Right forelimb (tissue), 1 donor: ENCODE results near the gene CHST15.

ENCODE experiments used
- DNase-seq: peaks from one replicate; pipeline ENCODE4 v3.0.0-alpha.2; 2018

CHST15 gene

GRCh38 chr10:124063750-124064603 is 29.4 kb downstream of the CHST15 start:
- DNase-seq, result no peak

- DNase-seq, result no peak
Observed at GRCh38 chr10:124062390-124062789, 31.0 kb downstream of the CHST15 start.

DNA sequence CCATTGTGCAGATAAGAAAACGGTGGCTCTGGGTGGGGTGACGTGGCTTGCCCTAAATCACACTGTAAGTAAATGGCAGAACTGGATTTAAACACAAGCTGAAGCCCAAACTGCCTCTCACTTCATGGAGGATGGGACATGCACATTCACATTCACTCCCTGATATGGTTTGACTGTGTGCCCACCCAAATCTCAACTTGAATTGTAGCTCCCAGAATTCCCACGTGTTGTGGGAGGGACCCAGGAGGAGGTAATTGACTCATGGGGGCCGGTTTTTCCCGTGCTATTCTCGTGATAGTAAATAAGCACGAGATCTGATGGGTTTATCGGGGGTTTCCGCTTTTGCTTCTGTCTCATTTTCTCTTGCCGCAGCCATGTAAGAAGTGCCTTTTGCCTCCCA is 32.4 kb downstream of the CHST15 start:
- no peak for DNase-seq

DNA sequence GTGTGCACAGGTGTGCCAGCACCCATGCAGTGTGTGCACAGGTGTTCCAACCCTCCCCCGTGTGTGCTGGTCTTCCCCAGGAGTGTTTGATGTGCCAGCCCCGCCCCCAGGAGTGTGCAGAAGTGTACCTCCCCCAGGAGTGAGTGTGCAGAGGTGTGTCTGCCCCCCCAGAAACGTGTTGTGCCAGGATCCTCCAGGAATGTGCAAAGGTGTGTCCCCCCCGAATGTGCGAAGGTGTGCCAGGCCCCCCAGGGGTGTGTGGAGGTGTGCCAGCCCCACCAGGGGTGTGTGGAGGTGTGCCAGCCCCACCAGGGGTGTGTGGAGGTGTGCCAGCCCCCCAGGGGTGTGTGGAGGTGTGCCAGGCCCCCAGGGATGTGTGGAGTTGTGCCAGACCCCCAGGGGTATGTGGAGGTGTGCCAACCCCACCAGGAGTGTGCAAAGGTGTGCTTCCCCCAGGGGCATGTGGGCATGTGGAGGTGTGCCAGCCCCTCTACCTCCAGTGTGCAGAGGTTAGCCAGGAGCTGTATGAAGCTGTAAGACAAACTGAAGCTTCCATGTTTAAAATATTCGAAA is 33.2 kb downstream of the CHST15 start:
- no peak for DNase-seq

DNA sequence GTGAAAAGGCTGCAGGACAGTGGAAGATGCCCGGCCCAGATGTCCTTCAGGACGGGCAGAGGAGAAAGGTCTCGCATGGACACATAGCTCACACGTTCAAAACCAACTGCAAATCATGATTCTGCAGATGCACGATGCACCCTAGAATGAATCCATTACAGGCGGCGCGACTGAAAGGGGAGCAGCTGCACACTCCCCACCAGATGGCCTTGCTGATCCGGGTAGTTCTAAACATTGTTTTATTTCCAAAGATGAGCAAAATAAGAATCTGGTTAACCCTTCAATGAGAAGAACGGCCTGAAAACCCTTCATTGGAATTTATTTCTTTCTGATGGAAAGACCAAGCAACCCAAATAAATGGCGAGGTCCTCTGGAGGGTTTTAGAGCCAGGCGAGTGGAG is 33.8 kb downstream of the CHST15 start:
- no peak for DNase-seq

DNA sequence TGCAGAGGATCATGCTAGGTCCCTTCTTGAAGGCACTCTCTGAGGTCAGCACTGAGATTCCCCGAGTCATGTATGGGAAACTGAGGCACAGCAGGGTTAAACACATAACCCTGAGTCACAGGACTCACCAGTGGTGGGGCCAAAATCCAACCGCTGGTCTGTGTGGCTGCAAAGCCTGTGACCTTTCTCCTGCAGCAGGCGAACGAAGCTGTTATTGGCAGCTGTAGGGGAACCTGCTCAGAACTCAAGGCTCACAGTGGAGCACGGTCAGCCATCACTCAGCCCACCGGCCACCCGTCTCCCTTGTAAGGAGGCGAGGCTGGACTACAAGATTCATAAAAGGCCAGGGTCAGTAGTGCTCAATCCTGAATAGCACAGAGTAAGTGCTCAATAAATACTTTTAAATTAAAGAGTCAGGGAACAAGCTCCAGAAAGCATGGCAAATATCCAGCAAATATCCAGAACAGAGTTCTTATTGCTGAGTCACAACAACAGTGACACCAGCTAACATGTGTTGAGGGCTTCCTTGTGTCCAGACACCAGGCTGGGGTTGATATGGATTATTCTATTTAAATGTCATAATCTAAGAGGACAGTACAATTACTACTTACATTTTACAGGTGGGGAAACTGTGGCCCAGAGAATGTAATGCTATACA is 34.9 kb downstream of the CHST15 start:
- DNase-seq, result no peak

- no peak for DNase-seq
Observed at GRCh38 chr10:124057601-124058000, 35.8 kb downstream of the CHST15 start.

DNA sequence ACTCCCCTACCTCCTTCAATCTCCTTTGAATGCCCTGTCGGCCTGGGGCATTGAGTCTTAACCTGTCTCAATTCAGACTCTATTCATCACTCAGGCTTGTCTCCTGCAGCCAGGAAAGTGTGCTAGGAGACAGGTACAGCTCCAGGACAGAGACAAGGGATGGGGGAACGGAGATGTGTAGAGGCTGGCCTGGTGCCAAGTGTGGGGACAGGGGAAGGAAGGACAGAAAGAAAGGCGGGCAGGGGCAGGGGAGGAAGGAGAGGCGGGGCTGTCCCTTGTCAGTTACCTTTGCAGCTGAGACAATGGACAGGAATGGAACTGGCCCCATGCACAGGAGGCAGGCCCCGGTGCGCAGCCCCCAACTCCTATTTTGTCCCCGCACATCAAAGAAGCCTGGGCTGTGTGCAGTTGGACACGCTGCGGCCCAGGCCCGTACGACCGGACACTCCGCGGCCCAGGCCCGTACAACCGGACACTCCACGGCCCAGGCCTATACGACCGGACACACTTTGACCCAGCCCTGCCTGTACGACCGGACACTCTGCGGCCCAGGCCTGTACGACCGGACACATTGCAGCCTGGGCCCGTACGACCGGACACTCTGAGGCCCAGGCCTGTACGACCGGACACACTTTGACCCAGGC is 36.9 kb downstream of the CHST15 start:
- no peak for DNase-seq

DNA sequence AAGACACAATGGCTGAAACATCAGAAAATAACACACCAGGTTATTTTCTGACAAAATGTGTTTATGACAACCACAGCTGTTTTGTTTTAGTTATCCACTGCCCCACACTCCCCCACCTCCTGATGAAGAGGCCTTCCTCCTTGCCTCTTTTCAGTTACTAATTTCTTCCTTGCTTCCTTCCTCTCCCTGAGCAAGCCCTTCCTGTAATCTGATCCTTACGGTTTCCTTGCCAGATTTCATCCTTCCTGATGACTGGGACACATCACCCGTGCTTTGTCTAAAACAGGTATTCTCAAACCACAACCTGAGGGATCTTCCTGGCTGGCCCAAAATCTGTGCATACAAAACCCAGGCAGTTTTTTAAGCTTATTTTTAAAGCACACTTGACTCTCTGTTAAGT is 39.4 kb downstream of the CHST15 start:
- DNase-seq, result no peak

DNA sequence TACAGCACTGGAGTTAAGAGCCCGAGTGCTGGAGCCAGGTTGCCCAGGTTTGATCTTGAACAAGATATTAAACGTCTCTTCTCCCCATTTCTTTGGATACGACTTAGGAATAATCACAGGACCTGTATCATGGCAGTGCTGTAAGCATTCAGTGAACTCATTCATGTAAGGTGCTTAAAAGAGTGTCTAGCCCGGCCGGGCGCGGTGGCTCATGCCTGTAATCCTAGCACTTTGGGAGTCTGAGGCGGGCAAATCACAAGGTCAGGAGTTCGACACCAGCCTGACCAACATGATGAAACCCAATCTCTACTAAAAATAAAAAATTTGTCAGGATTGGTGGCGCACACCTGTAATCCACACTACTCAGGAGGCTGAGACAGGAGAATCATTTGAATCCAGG is 40.8 kb downstream of the CHST15 start:
- no peak for DNase-seq

DNA sequence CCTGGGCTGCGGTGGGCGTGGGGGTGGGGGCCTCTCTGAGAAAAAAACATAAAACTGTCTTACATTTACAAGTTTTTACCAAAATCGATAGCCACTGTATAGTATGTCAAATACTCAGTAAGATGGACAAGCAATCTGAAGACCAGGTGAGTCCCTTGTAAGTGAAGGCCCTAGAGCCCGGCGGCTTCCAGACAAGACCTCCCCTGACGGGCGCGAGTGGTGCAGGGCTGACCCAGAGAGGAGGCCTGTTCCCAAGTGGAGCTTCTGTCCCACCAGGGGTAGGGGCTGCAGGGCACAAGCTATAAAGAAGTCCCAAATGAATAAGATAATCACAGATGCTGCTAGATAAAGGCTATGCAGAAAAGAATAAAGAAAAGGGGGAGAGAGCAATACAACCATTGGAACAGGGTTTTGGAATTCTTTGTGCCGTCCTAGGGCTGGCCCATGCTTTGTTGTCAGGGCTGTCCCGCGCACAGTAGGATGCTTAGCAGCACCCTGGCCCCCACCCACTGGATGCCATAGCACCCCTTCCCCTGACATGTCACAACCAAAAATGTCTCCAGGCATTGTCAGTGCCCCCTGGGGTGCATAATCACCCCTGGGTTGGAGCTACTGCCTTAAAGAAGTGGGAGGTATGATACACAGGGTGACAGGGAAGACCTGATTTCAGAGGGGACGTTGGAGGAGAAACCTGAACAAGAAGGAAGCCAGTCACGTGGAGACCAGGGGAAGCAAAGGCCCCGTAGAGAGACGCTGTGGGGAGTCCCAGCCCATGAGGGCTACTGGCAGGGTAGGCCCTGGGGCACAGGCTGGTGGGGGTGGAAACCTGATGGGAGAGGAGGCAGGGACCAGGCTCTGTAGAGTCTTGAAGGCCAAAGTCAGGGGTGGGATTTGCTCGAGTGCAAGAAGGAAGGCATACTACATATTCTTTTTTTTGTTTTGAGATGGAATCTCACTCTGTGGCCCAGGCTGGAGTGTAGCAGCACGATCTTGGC is 43.1 kb downstream of the CHST15 start:
- DNase-seq, result no peak

- no peak for DNase-seq
Observed at GRCh38 chr10:124049484-124049883, 43.9 kb downstream of the CHST15 start.

GRCh38 chr10:124048371-124049290 is 44.8 kb downstream of the CHST15 start:
- DNase-seq, result no peak

DNA sequence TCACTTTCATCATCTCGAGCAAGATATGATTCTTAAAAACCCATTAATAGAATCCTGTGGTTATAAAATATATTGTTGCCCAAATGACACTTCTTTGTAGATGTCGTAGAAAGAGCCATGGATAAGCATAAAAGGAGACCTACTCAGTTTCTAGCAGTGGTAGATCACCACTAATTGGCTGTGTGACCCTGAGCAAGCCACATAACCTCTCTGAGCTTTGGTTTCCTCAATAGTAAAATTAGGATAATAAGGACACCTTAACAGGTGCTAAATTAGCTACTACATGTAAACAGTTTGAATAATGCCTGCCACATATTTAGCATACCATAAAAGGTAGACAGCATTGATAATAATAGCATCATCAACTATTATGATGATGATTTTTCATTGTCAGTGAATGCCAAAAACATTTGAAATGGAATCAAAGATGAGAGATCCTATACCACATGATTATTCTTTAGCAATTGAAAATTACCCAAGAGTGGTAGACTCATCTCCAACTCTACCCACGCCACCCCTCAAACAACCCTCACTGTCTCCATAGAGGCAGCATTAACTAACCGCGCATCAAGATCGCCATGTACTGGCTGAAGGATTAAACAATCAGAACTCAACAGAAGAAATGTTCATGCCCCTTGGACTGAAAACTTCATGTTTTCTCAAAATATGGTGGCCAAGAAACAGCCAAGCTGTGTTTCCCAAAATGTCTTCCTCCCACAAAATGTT is 45.8 kb downstream of the CHST15 start:
- DNase-seq, result no peak

DNA sequence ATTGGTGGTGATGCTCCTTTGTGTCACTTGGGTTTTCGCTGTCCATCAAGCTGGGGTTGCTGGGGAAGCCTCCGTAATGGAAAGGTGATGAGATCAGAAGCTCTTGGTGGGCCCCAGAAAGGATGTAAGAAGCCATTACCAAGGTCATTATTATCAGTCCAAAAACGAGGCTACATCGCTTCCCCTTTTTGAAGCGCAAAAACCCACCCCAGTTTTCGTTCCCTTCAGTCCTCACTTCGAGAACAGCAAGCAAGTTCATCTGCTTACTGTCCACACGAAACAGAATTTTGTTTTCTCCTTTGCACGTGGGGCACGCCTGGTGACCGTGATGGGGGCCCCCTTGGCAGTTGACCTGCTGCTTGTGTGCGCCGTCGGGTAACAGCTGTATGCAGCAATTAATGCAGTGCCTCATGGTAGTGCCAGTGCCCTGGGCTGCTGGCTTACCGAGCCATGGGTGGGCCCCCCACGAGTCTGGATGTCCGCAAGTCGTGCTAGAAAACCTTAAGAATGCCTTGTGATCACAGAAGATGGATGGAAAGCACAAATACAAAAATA is 47.5 kb downstream of the CHST15 start:
- DNase-seq, result no peak

- DNase-seq, result no peak
Observed at GRCh38 chr10:124045276-124045675, 48.1 kb downstream of the CHST15 start.

GRCh38 chr10:124044143-124044862 is 49.1 kb downstream of the CHST15 start:
- DNase-seq, result no peak

GRCh38 chr10:124043310-124044142 is 49.9 kb downstream of the CHST15 start:
- DNase-seq, result no peak
